ENCODE measurements around the gene CELF2. TPM values are rescaled to one million over a fixed set of nuclear protein-coding genes. Genes with fewer than 3 reads are reported as not detected.

The CELF2 gene
- total and polyA plus RNA-seq, 2 experiments from 2014 or later = 16.6 to 26.9 TPM

DNA sequence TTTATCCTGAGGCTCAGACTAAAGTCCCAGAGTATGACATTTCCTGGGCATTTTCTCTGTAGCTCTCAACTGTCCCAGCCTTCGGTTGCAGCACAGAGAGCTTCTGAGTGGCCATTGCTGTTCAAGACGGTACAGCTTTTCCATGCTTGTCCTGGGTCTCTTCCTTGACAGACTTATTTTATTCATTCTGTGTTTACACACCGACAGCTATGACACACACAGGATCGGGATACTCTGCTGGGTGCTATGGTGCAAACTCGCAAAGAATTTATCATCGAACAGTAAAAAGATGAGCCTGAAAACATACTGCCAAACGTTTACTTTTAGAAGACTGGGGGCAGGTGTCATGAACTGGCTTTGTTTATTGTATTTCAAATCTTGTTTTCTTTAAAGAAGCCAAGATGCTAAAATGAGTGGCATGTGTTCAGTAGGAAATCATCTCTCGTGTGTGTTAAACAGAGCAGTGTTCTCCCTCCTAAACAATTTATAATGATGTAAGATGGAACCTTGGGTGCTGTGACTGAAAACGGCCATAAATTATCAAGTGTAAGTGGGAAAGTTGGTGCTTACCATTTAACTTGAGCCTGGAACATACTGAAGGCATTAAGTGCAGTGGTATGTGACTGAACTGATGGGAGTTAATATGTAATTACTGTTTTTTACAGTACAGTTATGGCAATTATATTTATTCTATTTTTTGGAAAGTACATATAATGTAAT, 120.8 kb downstream of the CELF2 start:
- no peaks in the 10 kb centered on the region for H3K9me2 ChIP-seq (replicated peaks; ENCODE audit: insufficient read depth)
- H3K79me2 ChIP-seq = no peaks in the 10 kb centered on the region
- H3K27me3 ChIP-seq = no peaks in the 10 kb centered on the region
- no peak for DNase-seq (ENCODE audit: low spot score)
- H4K20me1 ChIP-seq (ENCODE audit: insufficient read depth, poor library complexity, severe bottlenecking) = no peaks in the 10 kb centered on the region
- H3K4me1 ChIP-seq (ENCODE audit: insufficient read depth) = peaks cover 10% of the 10 kb centered on the region
- H3K9me3 ChIP-seq (ENCODE audit: low read depth) = no peaks in the 10 kb centered on the region
- WGBS (ENCODE audit: low lambda C conversion rate, missing lambda C conversion rate) = 63% methylated on average over 9 of the region's 9 CpGs
- H3K27ac ChIP-seq = no peak overlapping the region
- no peak overlapping the region for H3K4me3 ChIP-seq
- H3K36me3 ChIP-seq (replicated peaks; ENCODE audit: insufficient read depth, low read depth) = no peaks in the 10 kb centered on the region
- no peak overlapping the region for H3K4me2 ChIP-seq
- TF ChIP-seq CTCF (IDR thresholded peaks at IDR 0.05; ENCODE audit: poor library complexity) (no peak), EZH2phosphoT487 (IDR thresholded peaks at IDR 0.05; ENCODE audit: low read depth, severe bottlenecking, unreplicated experiment) (no peak), EZH2 (IDR thresholded peaks at IDR 0.05; ENCODE audit: borderline replicate concordance) (no peak)
- H2AFZ ChIP-seq = no peak overlapping the region

GRCh38 chr10:11140963-11141362, 123.3 kb downstream of the CELF2 start:
- Histone ChIP-seq H3K4me1 (ENCODE audit: insufficient read depth) (peaks cover 10% of the 10 kb centered on the region), H3K4me2 (no peak overlapping the region), H3K4me3 (no peak overlapping the region), H3K27me3 (no peaks in the 10 kb centered on the region), H3K9me2 (replicated peaks; ENCODE audit: insufficient read depth) (no peaks in the 10 kb centered on the region), H4K20me1 (ENCODE audit: insufficient read depth, poor library complexity, severe bottlenecking) (no peaks in the 10 kb centered on the region), H3K79me2 (no peaks in the 10 kb centered on the region), H3K27ac (peak overlapping the region; percentile 35), H2AFZ (no peak overlapping the region), H3K36me3 (replicated peaks; ENCODE audit: insufficient read depth, low read depth) (no peaks in the 10 kb centered on the region), H3K9me3 (ENCODE audit: low read depth) (no peaks in the 10 kb centered on the region)
- DNase-seq (ENCODE audit: low spot score) = no peak
- WGBS (ENCODE audit: low lambda C conversion rate, missing lambda C conversion rate) = 89% methylated on average over 6 of the region's 6 CpGs
- TF ChIP-seq EZH2 (IDR thresholded peaks at IDR 0.05; ENCODE audit: borderline replicate concordance) = no peak
- TF ChIP-seq EZH2phosphoT487 (IDR thresholded peaks at IDR 0.05; ENCODE audit: low read depth, severe bottlenecking, unreplicated experiment) = no peak
- no peak for TF ChIP-seq CTCF (IDR thresholded peaks at IDR 0.05; ENCODE audit: poor library complexity)

GRCh38 chr10:11141571-11142091, 124.0 kb downstream of the CELF2 start:
- Histone ChIP-seq H3K9me3 (ENCODE audit: low read depth) (no peaks in the 10 kb centered on the region), H3K9me2 (replicated peaks; ENCODE audit: insufficient read depth) (no peaks in the 10 kb centered on the region), H2AFZ (no peak overlapping the region), H3K4me2 (no peak overlapping the region), H3K4me3 (no peak overlapping the region), H3K27ac (peak overlapping the region; percentile 35), H3K79me2 (no peaks in the 10 kb centered on the region), H3K4me1 (ENCODE audit: insufficient read depth) (peaks cover 13% of the 10 kb centered on the region), H3K36me3 (replicated peaks; ENCODE audit: insufficient read depth, low read depth) (no peaks in the 10 kb centered on the region), H3K27me3 (no peaks in the 10 kb centered on the region), H4K20me1 (ENCODE audit: insufficient read depth, poor library complexity, severe bottlenecking) (no peaks in the 10 kb centered on the region)
- peak; percentile 79 for DNase-seq (ENCODE audit: low spot score)
- WGBS (ENCODE audit: low lambda C conversion rate, missing lambda C conversion rate) = 42% methylated on average over 3 of the region's 3 CpGs
- TF ChIP-seq EZH2 (IDR thresholded peaks at IDR 0.05; ENCODE audit: borderline replicate concordance) = no peak
- no peak for TF ChIP-seq CTCF (IDR thresholded peaks at IDR 0.05; ENCODE audit: poor library complexity)
- TF ChIP-seq EZH2phosphoT487 (IDR thresholded peaks at IDR 0.05; ENCODE audit: low read depth, severe bottlenecking, unreplicated experiment) = no peak

Measured in hepatocyte (in vitro differentiated cells).